Activated T-cell treated with anti-CD3 and anti-CD28 coated beads, Interleukin-2, amount 50 U/mL, for 72 hours (primary cell): ENCODE measurements around the gene TUBB4B. TPM values are rescaled to one million over a fixed set of nuclear protein-coding genes. Genes with fewer than 3 reads are reported as not detected.

Experiments
- ATAC-seq, 2 donors: fragments of 150-1000 bp; cut with Tn5 transposase; replicated peaks in 1 of 2; 2 replicates each; pipeline ENCODE4 v1.10.0; 2021; ENCODE audit warnings: moderate library complexity in 2 of 2, mild to moderate bottlenecking in 1 of 2
- DNase-seq, 2 donors: peaks; one replicate each; pipeline ENCODE4 v3.0.0; 2021 to 2022; ENCODE audit warnings: mixed read lengths in 1 of 2
- H3K27ac Mint-ChIP-seq: one replicate; pipeline ENCODE4 v1.8.0; 2022; ENCODE audit warnings: mild to moderate bottlenecking, moderate library complexity, mixed read lengths
- H3K27me3 Mint-ChIP-seq: one replicate; pipeline ENCODE4 v1.8.0; 2022; ENCODE audit warnings: low read depth, mixed read lengths
- H3K36me3 Mint-ChIP-seq, 2 donors: one replicate each; pipeline ENCODE4 v1.8.0; 2022; ENCODE audit warnings: mixed read lengths in 2 of 2, mild to moderate bottlenecking in 1 of 2; ENCODE audit not compliant: insufficient read depth in 2 of 2
- H3K4me1 Mint-ChIP-seq: one replicate; pipeline ENCODE4 v1.8.0; 2022; ENCODE audit warnings: low read depth, mixed read lengths
- H3K4me3 Mint-ChIP-seq, 2 donors: one replicate each; pipeline ENCODE4 v1.8.0; 2022; ENCODE audit warnings: mild to moderate bottlenecking in 2 of 2, mixed read lengths in 2 of 2, moderate library complexity in 2 of 2
- H3K9me3 Mint-ChIP-seq, 2 donors: one replicate each; pipeline ENCODE4 v1.8.0; 2022; ENCODE audit warnings: mixed read lengths in 2 of 2
- total RNA-seq, 2 donors: library from RNA; stranded (reverse); gene quantifications; one replicate each; pipeline ENCODE4 v1.2.3, GENCODE V29; 2022

TUBB4B gene
- total RNA-seq, 2 donors from 2014 or later, result 122 to 128 TPM

GRCh38 chr9:137265496-137266161 lies 24.5 kb downstream of the TUBB4B start:
- DNase-seq (no peak), ATAC-seq (no peak)
- Mint-ChIP-seq H3K4me1 (peaks cover 11% of the 10 kb centered on the region), H3K9me3 (no peaks in the 10 kb centered on the region), H3K27ac (no peak overlapping the region), H3K4me3 (no peak overlapping the region), H3K36me3 (peaks cover 2 to 11% of the 10 kb centered on the region in 2 donors), H3K27me3 (no peaks in the 10 kb centered on the region)

DNA sequence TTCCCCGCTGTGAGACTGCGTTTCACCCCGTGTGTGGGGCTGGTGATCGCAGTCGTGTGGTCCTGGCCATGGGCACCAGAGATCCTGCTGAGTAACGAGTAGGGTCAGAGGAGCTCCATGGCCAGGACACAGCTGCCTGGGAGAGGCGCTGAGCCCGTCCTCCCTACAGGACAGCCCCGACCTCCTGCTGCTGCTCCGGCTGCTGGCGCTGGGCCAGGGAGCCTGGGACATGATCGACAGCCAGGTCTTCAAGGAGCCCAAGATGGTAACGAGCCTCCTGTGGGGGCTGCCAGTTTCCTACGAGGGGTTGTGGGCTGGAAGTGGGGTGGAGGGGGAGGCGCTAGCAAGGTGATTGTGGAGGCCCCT lies 25.1 kb downstream of the TUBB4B start:
- no peaks in the 10 kb centered on the region for H3K27me3 Mint-ChIP-seq
- DNase-seq, result no peak
- no peaks in the 10 kb centered on the region for H3K9me3 Mint-ChIP-seq
- H3K36me3 Mint-ChIP-seq, result peaks cover 2 to 11% of the 10 kb centered on the region in 2 donors
- no peak overlapping the region for H3K27ac Mint-ChIP-seq
- peaks cover 13% of the 10 kb centered on the region for H3K4me1 Mint-ChIP-seq
- no peak overlapping the region for H3K4me3 Mint-ChIP-seq
- ATAC-seq, result no peak

DNA sequence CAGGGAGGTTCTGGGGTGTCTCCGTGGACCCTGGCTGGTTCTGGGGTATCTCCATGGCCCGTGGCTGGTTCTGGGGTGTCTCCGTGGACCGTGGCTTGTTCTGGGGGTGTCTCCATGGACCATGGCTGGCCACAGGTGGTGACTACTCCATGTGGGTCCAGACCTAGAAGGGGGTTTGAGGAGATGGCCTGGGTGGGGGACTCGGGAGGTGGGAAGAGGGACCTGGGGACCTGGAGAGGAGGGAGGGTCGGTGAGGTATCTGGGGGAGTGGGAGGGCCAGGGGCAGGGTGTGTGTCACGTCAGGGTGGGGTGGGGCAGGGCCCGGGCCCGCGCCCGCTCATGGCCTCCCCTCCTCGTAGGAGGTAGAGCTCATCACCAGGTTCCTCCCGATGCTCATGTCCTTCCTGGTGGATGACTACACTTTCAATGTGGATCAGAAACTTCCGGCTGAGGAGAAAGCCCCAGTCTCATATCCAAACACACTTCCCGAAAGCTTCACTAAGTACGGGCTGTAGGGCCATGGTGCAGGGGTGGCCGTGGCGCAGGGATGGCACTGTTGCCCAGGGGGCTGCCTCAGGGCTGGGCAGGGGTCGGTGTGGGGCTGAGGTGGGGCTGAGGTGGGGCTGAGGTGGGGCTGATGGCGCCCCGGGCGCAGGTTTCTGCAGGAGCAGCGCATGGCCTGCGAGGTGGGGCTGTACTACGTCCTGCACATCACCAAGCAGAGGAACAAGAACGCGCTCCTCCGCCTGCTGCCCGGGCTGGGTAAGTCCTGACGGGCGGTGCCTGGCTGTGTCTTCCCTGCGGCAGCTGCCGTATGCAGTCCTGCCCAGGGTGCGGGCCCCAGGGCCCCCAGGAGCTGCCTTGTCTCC lies 25.7 kb downstream of the TUBB4B start:
- Mint-ChIP-seq H3K4me1 (peaks cover 19% of the 10 kb centered on the region), H3K36me3 (peaks cover 2 to 8% of the 10 kb centered on the region in 2 donors), H3K4me3 (no peak overlapping the region), H3K27me3 (no peaks in the 10 kb centered on the region), H3K9me3 (no peaks in the 10 kb centered on the region), H3K27ac (no peak overlapping the region)
- DNase-seq (no peak), ATAC-seq (no peak)

DNA sequence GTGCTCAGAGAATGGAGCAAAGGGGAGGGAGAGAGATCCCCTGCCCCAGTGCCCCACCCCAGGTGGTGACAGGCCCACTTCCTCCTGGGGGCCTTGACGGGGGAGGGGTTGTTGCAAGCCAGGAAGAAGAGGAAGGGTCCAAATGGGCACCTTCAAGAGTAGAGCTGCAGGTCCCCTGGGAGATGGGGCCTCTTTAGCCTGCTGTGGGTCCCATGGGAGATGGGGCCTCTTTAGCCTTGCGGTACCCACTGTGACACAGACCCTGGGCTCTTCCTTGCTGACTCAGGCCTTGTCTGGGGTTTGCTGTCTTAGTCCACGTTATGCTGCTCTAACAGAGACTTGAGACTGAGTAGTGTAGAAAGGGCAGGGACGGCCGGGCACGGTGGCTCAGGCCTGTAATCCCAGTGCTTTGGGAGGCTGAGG lies 26.9 kb downstream of the TUBB4B start:
- DNase-seq (no peak), ATAC-seq (no peak)
- peaks cover 19% of the 10 kb centered on the region for H3K4me1 Mint-ChIP-seq
- no peaks in the 10 kb centered on the region for H3K9me3 Mint-ChIP-seq
- no peak overlapping the region for H3K27ac Mint-ChIP-seq
- no peaks in the 10 kb centered on the region for H3K27me3 Mint-ChIP-seq
- no peak overlapping the region for H3K4me3 Mint-ChIP-seq
- peaks cover 2 to 6% of the 10 kb centered on the region in 2 donors for H3K36me3 Mint-ChIP-seq

- H3K36me3 Mint-ChIP-seq, result peaks cover 2 to 8% of the 10 kb centered on the region in 2 donors
- H3K27me3 Mint-ChIP-seq, result no peaks in the 10 kb centered on the region
- no peak for ATAC-seq
- no peak overlapping the region for H3K4me3 Mint-ChIP-seq
- H3K4me1 Mint-ChIP-seq, result peaks cover 19% of the 10 kb centered on the region
- H3K9me3 Mint-ChIP-seq, result no peaks in the 10 kb centered on the region
- H3K27ac Mint-ChIP-seq, result no peak overlapping the region
- no peak for DNase-seq
These were observed 27.6 kb downstream of the TUBB4B start for GRCh38 chr9:137268538-137269201.

DNA sequence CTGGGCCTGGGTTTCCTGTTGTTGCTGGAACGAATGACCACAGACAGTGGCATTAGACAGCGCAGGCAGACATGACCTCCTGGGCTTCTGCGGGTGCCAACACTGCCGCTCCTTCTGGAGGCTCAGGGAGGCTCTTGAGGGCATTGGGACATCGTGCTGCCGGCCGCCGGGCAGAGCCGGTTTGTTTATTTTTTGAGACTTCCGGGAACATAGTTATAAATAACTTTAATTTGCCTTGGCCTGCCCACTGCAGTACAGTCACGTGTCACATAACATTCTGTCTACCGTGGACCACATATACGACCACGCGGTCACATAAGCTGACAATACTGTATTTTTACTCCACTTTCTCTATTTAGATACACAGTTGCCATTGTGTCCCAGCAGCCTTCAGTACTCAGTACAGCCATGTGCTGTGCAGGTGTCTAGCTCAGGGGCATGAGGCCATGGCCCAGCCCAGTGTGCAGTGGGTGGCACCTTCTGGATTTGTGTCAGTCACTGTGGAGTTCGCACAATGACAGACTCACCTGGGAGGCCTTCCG lies 28.2 kb downstream of the TUBB4B start:
- Mint-ChIP-seq H3K9me3 (no peaks in the 10 kb centered on the region), H3K27me3 (no peaks in the 10 kb centered on the region), H3K36me3 (peaks cover 2 to 8% of the 10 kb centered on the region in 2 donors), H3K4me3 (no peak overlapping the region), H3K27ac (no peak overlapping the region), H3K4me1 (peaks cover 19% of the 10 kb centered on the region)
- DNase-seq, result no peak
- no peak for ATAC-seq

DNA sequence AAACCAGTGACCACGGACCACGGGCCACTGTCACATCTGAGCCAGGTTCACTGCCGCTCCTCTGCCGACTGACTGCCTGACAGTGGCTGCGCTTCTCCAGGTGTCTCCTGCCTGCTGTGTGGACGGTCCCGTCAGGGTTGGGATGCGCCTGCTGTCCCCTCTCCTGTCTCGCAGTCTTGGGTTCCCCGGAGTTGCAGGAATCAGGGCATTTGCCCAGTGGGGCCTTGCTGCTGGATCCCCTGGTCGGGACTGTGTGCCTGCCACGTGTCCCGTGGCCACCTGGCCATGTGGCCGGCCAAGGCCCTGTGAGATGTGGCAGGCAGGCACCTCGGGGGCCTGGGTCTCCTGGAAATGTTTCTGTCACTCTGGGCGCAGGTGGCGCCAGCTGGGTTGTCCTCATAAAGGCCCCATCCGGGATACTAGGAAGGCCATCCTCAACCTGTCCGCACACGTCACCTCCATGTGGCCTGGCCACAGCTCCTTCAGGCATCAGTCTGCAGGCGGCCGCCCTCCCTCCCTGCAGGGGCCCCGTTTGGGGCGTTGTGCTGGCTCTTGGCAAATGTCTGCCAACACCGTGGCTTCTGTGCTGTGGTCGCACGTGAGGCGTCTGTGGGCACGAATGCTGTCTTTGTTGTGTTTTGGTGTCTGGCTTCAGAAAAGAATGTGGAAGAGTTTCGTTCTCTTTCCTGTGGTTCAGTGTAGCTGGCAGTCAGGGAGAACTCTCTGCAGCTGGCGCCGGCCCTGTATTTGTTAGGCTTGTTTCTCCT lies 30.0 kb downstream of the TUBB4B start:
- Mint-ChIP-seq H3K27ac (no peak overlapping the region), H3K27me3 (no peaks in the 10 kb centered on the region), H3K4me3 (no peak overlapping the region), H3K4me1 (peaks cover 19% of the 10 kb centered on the region), H3K36me3 (peaks cover 2 to 8% of the 10 kb centered on the region in 2 donors), H3K9me3 (no peaks in the 10 kb centered on the region)
- no peak for DNase-seq
- ATAC-seq, result peak in 1 of 2 donors; percentile 43

GRCh38 chr9:137271696-137272076 lies 30.6 kb downstream of the TUBB4B start:
- no peak for ATAC-seq
- DNase-seq, result no peak
- H3K36me3 Mint-ChIP-seq, result peaks cover 2 to 8% of the 10 kb centered on the region in 2 donors
- peaks cover 21% of the 10 kb centered on the region for H3K4me1 Mint-ChIP-seq
- H3K27ac Mint-ChIP-seq, result no peak overlapping the region
- H3K27me3 Mint-ChIP-seq, result no peaks in the 10 kb centered on the region
- H3K4me3 Mint-ChIP-seq, result no peak overlapping the region
- H3K9me3 Mint-ChIP-seq, result no peaks in the 10 kb centered on the region

GRCh38 chr9:137272241-137273094 lies 31.4 kb downstream of the TUBB4B start:
- Mint-ChIP-seq H3K27me3 (no peaks in the 10 kb centered on the region), H3K27ac (no peak overlapping the region), H3K4me1 (peaks cover 28% of the 10 kb centered on the region), H3K36me3 (peaks cover 2 to 8% of the 10 kb centered on the region in 2 donors), H3K4me3 (no peak overlapping the region), H3K9me3 (no peaks in the 10 kb centered on the region)
- DNase-seq, result no peak
- ATAC-seq, result no peak

- Mint-ChIP-seq H3K27ac (no peak overlapping the region), H3K4me3 (no peak overlapping the region), H3K36me3 (peaks cover 2 to 8% of the 10 kb centered on the region in 2 donors), H3K27me3 (no peaks in the 10 kb centered on the region), H3K9me3 (no peaks in the 10 kb centered on the region), H3K4me1 (peaks cover 31% of the 10 kb centered on the region)
- ATAC-seq (no peak), DNase-seq (no peak)
These were observed 32.0 kb downstream of the TUBB4B start for GRCh38 chr9:137273095-137273490.

DNA sequence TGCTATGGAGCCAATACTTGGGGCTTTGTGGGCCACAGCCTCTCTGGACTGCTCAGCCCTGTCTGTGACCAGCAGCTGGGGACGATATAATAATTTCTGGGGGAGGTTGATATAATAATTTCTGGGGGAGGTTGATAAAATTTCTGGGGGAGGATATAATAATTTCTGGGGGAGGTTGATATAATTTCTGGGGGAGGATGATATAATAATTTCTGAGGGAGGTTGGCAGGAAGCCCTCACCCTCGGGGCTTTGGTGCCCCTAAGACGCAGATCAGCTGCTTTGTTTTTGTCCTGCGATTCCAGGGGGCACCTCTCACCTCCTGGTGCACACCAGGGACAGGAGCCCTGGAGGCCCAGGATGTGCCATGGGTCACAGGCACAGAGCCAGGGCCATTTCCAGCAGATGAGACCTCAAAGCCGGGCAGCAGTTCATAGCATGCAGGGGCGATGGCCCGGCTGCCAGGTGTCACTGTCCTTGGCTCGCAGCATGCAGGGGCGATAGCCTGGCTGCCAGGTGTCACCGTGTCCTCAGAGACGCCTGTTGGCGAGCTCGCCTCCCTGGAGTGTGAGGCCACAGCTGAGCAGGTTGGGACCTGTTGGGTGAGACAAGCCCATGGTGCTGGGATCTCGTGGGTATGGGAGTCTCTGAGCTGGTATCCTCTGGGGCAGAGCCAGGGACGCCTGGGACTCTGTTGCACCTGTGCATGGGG lies 32.7 kb downstream of the TUBB4B start:
- no peak for ATAC-seq
- no peak overlapping the region for H3K27ac Mint-ChIP-seq

More for the DNA sequence above, 32.7 kb downstream of the TUBB4B start:
- Mint-ChIP-seq H3K4me3 (no peak overlapping the region), H3K27me3 (no peaks in the 10 kb centered on the region), H3K36me3 (peaks cover 0 to 8% of the 10 kb centered on the region in 2 donors), H3K9me3 (no peaks in the 10 kb centered on the region), H3K4me1 (peaks cover 31% of the 10 kb centered on the region)
- DNase-seq, result no peak
